SK-N-SH treated with all-trans-retinoic acid at 6 μM for 48 hours (cell line): ENCODE measurements around the gene KIAA1549.
"Not testable (repeated sequence)": the region's sequence is repeated elsewhere in the genome, so short reads cannot be mapped to it uniquely, and the experiment has no call there.

Experiments
- ATAC-seq: fragments of 200-7000 bp; cut with Tn5 transposase; 3 replicates; pipeline ENCODE4 v1.9.1; 2020; ENCODE audit warnings: mild to moderate bottlenecking, moderate library complexity
- ARNTL ChIP-seq: fragments of 450-650 bp; formaldehyde crosslinking; IDR thresholded peaks from 2 replicates; pipeline ENCODE4 v1.5.0; 2020; ENCODE audit warnings: low read depth, mild to moderate bottlenecking, moderate library complexity, borderline replicate concordance
- CSDC2 ChIP-seq: fragments of 250-450 bp; sonication (Bioruptor Pico); IDR thresholded peaks from 2 replicates; pipeline ENCODE4 v1.5.0; 2020; ENCODE audit warnings: mild to moderate bottlenecking, moderate library complexity
- ESRRG ChIP-seq: fragments of 250-450 bp; sonication (Bioruptor Pico); IDR thresholded peaks from 2 replicates; pipeline ENCODE4 v1.6.1; 2021; ENCODE audit warnings: mild to moderate bottlenecking
- GLIS3 ChIP-seq: fragments of 250-450 bp; sonication (Bioruptor Pico); IDR thresholded peaks from 2 replicates; pipeline ENCODE4 v1.5.0; 2020; ENCODE audit warnings: mild to moderate bottlenecking, moderate library complexity
- ISL1 ChIP-seq: fragments of 250-450 bp; sonication (Bioruptor Pico); IDR thresholded peaks from 2 replicates; pipeline ENCODE4 v2.1.2; 2022; ENCODE audit warnings: mild to moderate bottlenecking, moderate library complexity
- PPARA ChIP-seq: fragments of 250-450 bp; sonication (Bioruptor Pico); IDR thresholded peaks from 2 replicates; pipeline ENCODE4 v1.5.0; 2020; ENCODE audit warnings: mild to moderate bottlenecking, borderline replicate concordance
- RARB ChIP-seq: fragments of 250-450 bp; sonication (Bioruptor Pico); IDR thresholded peaks from 2 replicates; pipeline ENCODE4 v1.8.0; 2021; ENCODE audit warnings: mild to moderate bottlenecking, moderate library complexity
- SNAI2 ChIP-seq: fragments of 250-450 bp; sonication (Bioruptor Pico); IDR thresholded peaks from 2 replicates; pipeline ENCODE4 v1.5.0; 2020; ENCODE audit warnings: mild to moderate bottlenecking, moderate library complexity
- TCF4 ChIP-seq: fragments of 250-450 bp; sonication (Bioruptor Pico); IDR thresholded peaks from 2 replicates; pipeline ENCODE4 v1.8.0; 2021; ENCODE audit warnings: mild to moderate bottlenecking, moderate library complexity, borderline replicate concordance
- TOX ChIP-seq: fragments of 250-450 bp; sonication (Bioruptor Pico); IDR thresholded peaks from 2 replicates; pipeline ENCODE4 v1.8.0; 2021; ENCODE audit warnings: mild to moderate bottlenecking, moderate library complexity, borderline replicate concordance
- ZC3H10 ChIP-seq: fragments of 250-450 bp; sonication (Bioruptor Pico); IDR thresholded peaks from 2 replicates; pipeline ENCODE4 v1.5.1; 2021; ENCODE audit warnings: mild to moderate bottlenecking, moderate library complexity
- ZFP3 ChIP-seq: fragments of 250-450 bp; sonication (Bioruptor Pico); IDR thresholded peaks from 2 replicates; pipeline ENCODE4 v1.5.0; 2020; ENCODE audit warnings: mild to moderate bottlenecking, moderate library complexity
- ZFP30 ChIP-seq: fragments of 450-650 bp; formaldehyde crosslinking; IDR thresholded peaks from 2 replicates; pipeline ENCODE4 v1.5.0; 2022; ENCODE audit warnings: mild to moderate bottlenecking, moderate library complexity
- ZNF565 ChIP-seq: fragments of 450-650 bp; formaldehyde crosslinking; conservative IDR thresholded peaks from 2 replicates; pipeline ENCODE4 v1.5.0; 2020; ENCODE audit warnings: low read depth, mild to moderate bottlenecking, moderate library complexity
- ZNF70 ChIP-seq: fragments of 450-650 bp; formaldehyde crosslinking; IDR thresholded peaks from 2 replicates; pipeline ENCODE4 v1.5.0; 2020; ENCODE audit warnings: mild to moderate bottlenecking, moderate library complexity
- TF ChIP-seq, protein P1 (sequence below): fragments of 250-450 bp; sonication (Bioruptor Pico); IDR thresholded peaks from 2 replicates; pipeline ENCODE4 v1.8.0; 2021; ENCODE audit warnings: low read depth, mild to moderate bottlenecking, moderate library complexity, borderline replicate concordance
- TF ChIP-seq, protein P2 (sequence below): fragments of 250-450 bp; sonication (Bioruptor Pico); IDR thresholded peaks from 2 replicates; pipeline ENCODE4 v1.5.1; 2020; ENCODE audit warnings: low read depth, mild to moderate bottlenecking, moderate library complexity
- TF ChIP-seq, protein P3 (sequence below): fragments of 250-450 bp; sonication (Bioruptor Pico); IDR thresholded peaks from 2 replicates; pipeline ENCODE4 v1.5.0; 2020; ENCODE audit warnings: mild to moderate bottlenecking, moderate library complexity
- TF ChIP-seq, protein P4 (sequence below): fragments of 250-450 bp; sonication (Bioruptor Pico); IDR thresholded peaks from 2 replicates; pipeline ENCODE4 v1.8.0; 2020; ENCODE audit warnings: mild to moderate bottlenecking, moderate library complexity, borderline replicate concordance
- TF ChIP-seq, protein P5 (sequence below): fragments of 250-450 bp; sonication (Bioruptor Pico); IDR thresholded peaks from 2 replicates; pipeline ENCODE4 v1.5.1; 2021; ENCODE audit warnings: mild to moderate bottlenecking, moderate library complexity

The KIAA1549 gene

GRCh38 chr7:138816650-138817049 lies 164.5 kb downstream of the KIAA1549 start:
- no peak for TF ChIP-seq PPARA
- no peak for TF ChIP-seq TOX (CRISPR knock-in tag)
- ATAC-seq = no peak

GRCh38 chr7:138814816-138815332 lies 166.3 kb downstream of the KIAA1549 start:
- ATAC-seq = no peak
- no peak for TF ChIP-seq SNAI2 (CRISPR knock-in tag)
- TF ChIP-seq, protein P1, sequence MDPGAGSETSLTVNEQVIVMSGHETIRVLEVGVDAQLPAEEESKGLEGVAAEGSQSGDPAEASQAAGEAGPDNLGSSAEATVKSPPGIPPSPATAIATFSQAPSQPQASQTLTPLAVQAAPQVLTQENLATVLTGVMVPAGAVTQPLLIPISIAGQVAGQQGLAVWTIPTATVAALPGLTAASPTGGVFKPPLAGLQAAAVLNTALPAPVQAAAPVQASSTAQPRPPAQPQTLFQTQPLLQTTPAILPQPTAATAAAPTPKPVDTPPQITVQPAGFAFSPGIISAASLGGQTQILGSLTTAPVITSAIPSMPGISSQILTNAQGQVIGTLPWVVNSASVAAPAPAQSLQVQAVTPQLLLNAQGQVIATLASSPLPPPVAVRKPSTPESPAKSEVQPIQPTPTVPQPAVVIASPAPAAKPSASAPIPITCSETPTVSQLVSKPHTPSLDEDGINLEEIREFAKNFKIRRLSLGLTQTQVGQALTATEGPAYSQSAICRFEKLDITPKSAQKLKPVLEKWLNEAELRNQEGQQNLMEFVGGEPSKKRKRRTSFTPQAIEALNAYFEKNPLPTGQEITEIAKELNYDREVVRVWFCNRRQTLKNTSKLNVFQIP = no peak
- no peak for TF ChIP-seq ISL1 (CRISPR knock-in tag)
- no peak for TF ChIP-seq ZFP30 (CRISPR knock-in tag)
- TF ChIP-seq, protein P2, sequence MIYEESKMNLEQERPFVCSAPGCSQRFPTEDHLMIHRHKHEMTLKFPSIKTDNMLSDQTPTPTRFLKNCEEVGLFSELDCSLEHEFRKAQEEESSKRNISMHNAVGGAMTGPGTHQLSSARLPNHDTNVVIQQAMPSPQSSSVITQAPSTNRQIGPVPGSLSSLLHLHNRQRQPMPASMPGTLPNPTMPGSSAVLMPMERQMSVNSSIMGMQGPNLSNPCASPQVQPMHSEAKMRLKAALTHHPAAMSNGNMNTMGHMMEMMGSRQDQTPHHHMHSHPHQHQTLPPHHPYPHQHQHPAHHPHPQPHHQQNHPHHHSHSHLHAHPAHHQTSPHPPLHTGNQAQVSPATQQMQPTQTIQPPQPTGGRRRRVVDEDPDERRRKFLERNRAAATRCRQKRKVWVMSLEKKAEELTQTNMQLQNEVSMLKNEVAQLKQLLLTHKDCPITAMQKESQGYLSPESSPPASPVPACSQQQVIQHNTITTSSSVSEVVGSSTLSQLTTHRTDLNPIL = no peak
- no peak for TF ChIP-seq GLIS3
- TF ChIP-seq, protein P3, sequence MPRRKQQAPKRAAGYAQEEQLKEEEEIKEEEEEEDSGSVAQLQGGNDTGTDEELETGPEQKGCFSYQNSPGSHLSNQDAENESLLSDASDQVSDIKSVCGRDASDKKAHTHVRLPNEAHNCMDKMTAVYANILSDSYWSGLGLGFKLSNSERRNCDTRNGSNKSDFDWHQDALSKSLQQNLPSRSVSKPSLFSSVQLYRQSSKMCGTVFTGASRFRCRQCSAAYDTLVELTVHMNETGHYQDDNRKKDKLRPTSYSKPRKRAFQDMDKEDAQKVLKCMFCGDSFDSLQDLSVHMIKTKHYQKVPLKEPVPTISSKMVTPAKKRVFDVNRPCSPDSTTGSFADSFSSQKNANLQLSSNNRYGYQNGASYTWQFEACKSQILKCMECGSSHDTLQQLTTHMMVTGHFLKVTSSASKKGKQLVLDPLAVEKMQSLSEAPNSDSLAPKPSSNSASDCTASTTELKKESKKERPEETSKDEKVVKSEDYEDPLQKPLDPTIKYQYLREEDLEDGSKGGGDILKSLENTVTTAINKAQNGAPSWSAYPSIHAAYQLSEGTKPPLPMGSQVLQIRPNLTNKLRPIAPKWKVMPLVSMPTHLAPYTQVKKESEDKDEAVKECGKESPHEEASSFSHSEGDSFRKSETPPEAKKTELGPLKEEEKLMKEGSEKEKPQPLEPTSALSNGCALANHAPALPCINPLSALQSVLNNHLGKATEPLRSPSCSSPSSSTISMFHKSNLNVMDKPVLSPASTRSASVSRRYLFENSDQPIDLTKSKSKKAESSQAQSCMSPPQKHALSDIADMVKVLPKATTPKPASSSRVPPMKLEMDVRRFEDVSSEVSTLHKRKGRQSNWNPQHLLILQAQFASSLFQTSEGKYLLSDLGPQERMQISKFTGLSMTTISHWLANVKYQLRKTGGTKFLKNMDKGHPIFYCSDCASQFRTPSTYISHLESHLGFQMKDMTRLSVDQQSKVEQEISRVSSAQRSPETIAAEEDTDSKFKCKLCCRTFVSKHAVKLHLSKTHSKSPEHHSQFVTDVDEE (CRISPR knock-in tag) = no peak
- TF ChIP-seq, protein P4, sequence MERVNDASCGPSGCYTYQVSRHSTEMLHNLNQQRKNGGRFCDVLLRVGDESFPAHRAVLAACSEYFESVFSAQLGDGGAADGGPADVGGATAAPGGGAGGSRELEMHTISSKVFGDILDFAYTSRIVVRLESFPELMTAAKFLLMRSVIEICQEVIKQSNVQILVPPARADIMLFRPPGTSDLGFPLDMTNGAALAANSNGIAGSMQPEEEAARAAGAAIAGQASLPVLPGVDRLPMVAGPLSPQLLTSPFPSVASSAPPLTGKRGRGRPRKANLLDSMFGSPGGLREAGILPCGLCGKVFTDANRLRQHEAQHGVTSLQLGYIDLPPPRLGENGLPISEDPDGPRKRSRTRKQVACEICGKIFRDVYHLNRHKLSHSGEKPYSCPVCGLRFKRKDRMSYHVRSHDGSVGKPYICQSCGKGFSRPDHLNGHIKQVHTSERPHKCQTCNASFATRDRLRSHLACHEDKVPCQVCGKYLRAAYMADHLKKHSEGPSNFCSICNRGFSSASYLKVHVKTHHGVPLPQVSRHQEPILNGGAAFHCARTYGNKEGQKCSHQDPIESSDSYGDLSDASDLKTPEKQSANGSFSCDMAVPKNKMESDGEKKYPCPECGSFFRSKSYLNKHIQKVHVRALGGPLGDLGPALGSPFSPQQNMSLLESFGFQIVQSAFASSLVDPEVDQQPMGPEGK (CRISPR knock-in tag) = no peak
- no peak for TF ChIP-seq ESRRG (CRISPR knock-in tag)
- no peak for TF ChIP-seq TCF4
- no peak for TF ChIP-seq ZNF565 (CRISPR knock-in tag)
- no peak for TF ChIP-seq RARB (CRISPR knock-in tag)
- TF ChIP-seq ZNF70 (CRISPR knock-in tag) = no peak
- no peak for TF ChIP-seq ZFP3 (CRISPR knock-in tag)
- no peak for TF ChIP-seq PPARA
- no peak for TF ChIP-seq CSDC2
- no peak for TF ChIP-seq ZC3H10 (CRISPR knock-in tag)
- TF ChIP-seq ARNTL (CRISPR knock-in tag) = no peak
- TF ChIP-seq, protein P5, sequence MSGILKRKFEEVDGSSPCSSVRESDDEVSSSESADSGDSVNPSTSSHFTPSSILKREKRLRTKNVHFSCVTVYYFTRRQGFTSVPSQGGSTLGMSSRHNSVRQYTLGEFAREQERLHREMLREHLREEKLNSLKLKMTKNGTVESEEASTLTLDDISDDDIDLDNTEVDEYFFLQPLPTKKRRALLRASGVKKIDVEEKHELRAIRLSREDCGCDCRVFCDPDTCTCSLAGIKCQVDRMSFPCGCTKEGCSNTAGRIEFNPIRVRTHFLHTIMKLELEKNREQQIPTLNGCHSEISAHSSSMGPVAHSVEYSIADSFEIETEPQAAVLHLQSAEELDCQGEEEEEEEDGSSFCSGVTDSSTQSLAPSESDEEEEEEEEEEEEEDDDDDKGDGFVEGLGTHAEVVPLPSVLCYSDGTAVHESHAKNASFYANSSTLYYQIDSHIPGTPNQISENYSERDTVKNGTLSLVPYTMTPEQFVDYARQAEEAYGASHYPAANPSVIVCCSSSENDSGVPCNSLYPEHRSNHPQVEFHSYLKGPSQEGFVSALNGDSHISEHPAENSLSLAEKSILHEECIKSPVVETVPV (CRISPR knock-in tag) = no peak

DNA sequence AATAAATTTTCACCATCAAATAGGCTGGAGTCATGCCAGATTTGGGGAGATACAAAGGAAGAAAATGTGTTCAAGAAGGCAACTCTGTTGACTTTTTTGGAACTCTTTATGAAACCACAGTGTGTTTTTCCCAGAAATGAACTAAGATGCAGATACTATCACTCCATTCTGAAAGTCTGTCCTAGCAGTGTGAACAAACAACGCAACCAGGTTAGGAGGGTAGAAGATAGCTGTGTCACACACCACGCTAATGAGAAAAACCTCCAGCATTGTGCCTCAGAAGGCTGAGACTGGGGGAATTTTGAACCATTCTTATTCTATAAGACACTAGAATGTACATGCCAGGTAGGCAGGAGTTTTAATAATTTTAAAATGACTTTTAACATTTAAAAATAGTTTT lies 167.2 kb downstream of the KIAA1549 start:
- ATAC-seq = no peak
- TF ChIP-seq ZNF70 (CRISPR knock-in tag) = no peak
- no peak for TF ChIP-seq ZC3H10 (CRISPR knock-in tag)
- TF ChIP-seq, protein P3 (CRISPR knock-in tag) = no peak
- TF ChIP-seq, protein P1 = no peak
- no peak for TF ChIP-seq TOX (CRISPR knock-in tag)
- no peak for TF ChIP-seq ZFP3 (CRISPR knock-in tag)
- TF ChIP-seq, all 23 proteins: peak for 0

DNA sequence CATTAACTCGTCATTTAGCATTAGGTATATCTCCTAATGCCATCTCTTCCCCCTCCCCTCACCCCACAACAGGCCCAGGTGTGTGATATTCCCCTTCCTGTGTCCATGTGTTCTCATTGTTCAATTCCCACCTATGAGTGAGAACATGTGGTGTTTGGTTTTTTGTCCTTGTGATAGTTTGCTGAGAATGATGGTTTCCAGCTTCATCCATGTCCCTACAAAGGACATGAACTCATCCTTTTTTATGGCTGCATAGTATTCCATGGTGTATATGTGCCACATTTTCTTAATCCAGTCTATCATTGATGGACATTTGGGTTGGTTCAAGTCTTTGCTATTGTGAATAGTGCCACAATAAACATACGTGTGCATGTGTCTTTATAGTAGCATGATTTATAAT lies 169.9 kb downstream of the KIAA1549 start:
- ATAC-seq = not testable (repeated sequence)
